ENCODE results near the gene ATG2A.

ATG2A gene

DNA sequence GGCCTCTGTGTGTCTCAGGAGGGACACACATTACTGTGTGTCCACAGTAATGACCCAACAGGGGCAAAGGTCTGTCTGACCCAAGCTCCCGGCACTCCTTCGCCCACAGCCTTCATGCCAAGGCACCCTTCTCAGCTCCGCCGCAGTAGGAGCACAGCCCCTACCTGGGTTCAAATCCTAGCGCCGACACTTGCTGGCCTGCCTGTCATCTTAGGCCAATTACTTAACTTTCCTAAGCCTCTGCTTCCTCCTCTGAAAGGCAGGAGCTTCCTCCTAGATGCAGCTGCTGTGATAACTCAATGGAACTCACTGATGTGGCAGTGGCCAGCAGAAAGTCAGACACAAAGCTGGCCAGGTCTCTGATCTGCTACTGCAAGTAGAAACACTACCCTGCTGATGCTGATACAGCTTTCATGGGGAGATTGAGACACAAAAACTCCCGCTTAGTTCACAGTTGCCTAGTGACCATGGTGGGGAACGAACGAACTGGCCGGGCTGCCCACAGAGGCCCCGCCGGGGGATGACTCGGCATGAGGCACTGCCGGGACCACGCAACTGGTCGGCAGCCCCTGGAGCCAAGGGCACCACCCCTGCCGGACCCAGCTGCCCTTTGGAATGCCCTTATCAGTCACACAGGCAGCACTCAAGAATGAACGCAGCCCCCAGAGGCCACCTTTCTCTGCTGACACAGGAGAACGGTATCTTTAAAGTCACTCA lies 46.7 kb downstream of the ATG2A start:
- ATAC-seq (no peak), DNase-seq (peak; percentile 46)

DNA sequence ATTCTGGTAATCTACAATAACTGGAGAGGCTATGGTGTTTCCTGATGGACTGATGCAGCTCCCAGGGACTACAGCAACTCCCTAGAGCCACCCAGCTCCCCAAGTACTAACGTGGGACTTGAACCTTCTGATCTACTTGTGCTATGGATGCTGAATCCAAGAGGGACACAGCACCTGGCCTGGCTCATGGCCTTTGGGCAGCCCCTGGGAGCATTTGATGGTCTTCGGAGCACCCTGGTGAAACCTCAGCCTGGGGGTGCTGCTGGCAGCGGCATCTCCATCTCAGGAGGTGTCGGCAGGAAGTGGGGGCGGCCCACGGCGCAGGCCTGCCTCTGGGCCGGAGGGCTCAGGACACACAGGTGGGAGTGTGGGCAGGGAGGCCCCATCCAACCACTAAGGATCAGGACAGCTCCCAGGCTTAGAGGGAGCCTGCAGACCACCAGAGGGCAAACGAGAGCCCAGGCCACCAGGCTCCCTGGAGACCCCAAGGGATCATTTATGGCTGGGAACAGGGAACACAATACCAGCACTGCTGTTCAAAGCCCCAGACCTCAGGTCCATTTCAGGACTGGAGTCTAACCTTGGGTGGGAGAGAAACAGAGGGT lies 47.3 kb downstream of the ATG2A start:
- DNase-seq (no peak), ATAC-seq (no peak)

DNA sequence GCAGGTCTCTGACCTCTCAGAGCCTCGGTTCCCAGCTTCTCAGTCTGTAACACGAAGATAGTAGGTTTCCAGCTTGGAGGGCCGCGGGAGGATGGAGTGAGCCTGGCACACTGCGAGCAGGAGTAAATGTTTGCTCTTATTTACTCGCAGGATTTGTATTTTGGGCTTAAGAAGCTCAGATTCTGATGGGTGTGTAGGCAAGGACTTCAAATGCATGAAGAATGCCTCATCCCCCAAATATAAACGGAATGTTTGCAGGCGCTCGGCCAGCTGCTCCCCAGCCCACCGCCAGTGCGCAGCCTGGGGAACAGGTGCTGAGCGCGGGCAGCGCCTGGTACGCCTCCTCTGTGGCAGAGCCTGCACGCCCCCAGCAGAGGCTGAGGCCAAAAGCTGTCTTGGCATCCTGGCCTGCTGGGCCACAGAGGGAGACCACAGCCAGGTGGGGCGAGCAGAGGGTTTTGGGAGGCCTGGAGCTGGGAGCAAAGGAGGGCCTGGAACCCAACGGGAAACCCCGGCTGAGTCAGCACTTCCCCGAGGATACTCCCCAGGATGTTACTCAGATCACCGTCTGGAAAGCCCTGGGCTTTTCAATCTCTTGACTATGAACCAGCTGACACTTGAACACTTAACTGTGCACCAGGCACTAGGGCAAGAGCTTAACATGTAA lies 48.0 kb downstream of the ATG2A start:
- ATAC-seq: peak; percentile 6
- DNase-seq: peak; percentile 58

DNA sequence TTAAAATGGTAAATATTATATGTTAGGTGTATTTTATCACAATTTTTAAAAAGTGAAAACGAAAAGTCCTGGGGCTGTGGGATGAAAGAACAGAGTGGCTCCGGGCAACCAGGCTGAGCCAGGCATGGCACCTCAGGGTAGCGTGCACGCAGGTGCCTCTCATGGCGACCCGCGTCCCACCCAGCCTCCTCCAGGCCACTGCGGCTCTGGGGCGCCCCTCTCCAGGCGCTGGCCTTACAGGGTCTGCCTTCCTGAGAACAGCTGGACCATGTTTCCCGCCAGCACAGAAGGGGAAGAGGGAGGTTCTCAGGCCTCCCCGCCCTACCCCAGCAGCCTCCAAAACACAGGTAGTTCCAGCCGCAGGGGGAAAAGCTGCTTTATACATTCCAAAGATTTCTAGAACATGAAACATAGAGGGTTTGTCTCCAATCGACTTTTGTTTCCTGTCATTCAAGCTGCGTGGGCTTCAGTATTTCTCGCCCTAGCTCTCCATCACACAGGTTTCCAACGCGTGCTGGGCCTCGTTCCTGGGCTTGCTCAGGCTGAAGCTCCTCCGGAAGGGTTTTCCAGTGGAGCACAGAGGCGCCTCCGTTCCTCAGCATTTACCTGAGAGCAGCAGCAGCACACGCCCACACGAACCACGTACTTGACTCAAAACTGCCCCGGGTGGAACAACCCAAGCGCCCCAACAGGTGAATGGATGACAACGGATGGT lies 49.1 kb downstream of the ATG2A start:
- DNase-seq: no peak
- no peak for ATAC-seq

DNA sequence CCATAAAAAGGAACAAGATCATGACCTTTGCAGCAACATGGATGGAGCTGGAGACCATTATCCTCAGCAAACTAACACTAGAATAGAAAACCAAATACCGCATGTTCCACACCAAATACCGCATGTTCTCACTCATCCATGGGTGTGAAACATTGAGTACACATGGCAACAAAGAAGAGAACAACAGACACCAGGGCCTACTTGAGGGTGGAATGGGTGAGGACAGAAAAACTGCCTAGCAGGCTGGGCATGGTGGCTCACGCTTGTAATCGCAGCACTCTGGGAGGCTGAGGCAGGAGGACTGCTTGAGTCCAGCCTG lies 50.9 kb downstream of the ATG2A start:
- no peak for DNase-seq
- no peak for ATAC-seq

DNA sequence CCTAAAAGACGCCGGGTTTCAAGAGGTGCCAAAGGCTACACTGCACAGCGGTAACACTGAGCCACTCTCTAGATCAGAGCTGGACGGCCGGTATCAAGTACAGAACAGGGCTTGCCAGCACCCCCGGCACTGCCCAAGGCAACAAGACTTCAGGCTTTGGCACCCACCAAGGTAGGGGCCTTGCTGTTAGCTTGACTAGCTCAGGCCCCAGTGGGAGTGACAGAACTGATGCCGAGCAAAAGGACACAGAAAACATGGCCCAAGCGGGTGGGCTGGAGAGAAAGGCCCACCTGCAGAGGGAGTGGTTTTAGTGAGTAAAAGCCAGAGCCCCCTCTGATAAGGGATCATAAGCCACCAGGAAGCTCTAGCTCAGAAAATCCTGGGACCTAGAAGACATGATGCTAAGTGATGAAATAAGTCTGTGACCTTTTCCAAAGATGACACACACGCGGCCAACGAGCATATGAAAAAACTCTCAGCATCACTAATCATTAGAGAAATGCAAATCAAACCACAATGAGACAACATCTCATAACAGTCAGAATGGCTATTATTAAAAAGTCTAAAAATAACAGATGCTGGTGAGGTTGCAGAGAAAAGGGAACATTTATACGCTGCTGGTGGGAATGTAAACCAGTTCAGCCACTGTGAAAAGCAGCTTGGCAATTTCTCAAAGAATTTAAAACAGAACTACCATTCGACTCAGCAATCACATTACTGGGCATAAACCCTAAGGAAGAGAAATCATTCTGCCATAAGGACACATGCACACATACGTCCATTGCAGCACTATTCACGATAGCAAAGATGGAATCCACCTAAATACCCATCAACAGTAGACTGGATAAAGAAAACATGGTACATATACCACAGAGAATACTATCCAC lies 51.5 kb downstream of the ATG2A start:
- ATAC-seq (peak; percentile 34), DNase-seq (peak; percentile 50)

DNA sequence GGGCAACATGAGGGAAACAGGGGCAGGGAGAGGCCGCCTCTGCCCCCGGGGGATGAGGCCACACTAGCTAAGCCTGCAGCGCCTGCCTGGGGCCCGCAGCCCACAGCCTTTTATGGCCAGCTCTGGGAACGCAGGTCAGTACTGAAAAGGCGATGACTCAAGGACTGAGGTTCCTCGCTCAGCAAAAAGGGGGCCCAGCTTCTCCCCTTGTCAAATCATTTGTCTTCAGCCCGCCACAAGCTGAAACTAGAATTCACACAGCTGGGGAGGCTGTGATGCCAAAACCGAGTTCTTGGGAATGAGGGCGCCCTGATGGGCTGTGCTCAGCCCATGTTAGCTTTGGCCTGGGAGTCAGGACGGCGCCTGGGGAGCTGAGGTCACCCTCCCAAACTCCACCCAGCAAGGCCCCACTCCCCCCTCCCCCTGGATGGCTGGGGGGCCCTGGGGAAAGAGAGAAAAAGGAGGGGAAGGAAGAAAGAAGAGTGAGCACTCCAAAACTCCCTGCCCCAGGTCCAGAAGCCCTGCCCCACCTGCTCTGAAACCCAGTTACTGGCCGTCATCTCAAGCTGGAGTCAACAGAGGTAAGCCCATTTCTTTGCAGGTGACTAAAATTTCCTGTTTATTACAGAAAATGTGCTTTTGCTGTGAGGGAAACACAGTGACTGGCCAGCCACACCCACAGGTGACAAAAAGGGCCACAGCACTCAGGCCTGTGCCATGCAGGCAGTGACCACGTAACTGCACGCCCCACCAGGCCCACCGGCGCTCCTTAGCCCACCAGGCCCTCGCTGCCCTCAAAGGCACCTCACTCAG lies 52.3 kb downstream of the ATG2A start:
- DNase-seq (peak; percentile 79), ATAC-seq (peak; percentile 67)

DNA sequence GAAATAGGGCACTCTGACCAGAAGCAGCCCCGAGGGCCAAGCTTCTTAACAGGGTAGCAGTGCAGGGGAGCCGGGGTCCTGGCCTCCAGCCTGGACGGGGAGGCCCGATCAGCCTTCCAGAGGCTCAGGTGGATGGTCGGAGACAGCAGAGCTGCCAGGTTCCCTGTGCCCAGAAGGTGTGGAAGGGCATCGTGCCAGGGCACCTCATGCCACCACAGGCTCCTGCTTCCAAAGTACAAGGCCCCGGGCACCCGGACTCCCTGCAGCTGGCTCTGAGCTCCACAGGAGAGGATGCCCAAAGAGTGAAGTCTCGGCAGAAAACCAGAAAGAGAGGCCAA lies 52.9 kb downstream of the ATG2A start:
- DNase-seq (no peak), ATAC-seq (no peak)

DNA sequence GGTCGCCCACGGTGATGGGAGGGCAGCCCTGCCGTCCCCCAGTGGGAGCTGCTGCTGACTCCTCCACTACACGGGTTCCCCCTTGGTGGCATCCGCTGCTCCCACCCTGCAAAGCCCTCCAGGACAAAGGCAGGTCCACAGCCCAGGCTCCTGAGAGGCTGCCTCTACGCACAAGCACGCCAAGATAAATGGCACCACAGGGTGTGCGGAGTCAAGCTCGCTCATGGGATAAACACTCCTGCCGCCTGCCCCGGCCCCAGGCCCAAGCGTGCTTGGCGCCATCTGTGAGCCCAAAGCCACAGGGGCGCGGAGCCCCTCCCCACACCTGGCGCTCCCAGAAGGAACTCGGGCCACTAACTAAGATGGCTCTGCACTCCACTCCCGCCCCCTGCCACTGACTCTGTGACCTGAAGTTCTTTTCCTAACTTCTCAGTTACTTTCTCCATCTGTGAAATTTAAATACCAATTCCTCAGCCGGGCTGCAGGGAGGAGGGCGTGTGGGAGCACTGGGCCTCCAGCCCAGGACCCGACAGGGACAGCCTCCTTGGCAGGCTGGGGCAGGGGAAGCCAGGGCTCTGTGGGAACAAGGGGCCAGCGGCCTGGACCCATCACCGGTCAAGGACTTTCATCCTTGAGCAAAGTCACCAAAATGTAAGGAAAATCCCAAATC lies 53.5 kb downstream of the ATG2A start:
- DNase-seq: no peak
- no peak for ATAC-seq

DNA sequence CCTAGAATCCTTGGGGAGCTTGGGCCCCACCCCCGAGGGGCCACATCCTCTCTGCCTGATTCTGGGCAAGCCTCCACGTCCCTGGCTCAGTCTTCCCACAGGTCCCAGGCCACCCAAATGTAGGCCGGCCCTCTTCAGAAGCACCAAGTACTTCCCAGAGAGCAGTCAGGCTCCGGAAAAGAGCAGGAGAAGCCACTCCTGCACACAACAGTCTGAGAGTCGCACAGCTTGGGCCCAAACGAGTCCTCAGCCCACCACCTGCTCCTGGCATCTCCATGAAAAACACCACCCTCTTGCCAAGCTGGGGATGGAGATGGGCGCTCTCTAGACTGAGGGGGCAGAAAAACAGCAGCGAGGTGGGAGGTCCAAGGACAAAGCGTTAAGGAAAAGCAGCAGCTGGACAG lies 54.0 kb downstream of the ATG2A start:
- DNase-seq: no peak
- ATAC-seq: no peak

DNA sequence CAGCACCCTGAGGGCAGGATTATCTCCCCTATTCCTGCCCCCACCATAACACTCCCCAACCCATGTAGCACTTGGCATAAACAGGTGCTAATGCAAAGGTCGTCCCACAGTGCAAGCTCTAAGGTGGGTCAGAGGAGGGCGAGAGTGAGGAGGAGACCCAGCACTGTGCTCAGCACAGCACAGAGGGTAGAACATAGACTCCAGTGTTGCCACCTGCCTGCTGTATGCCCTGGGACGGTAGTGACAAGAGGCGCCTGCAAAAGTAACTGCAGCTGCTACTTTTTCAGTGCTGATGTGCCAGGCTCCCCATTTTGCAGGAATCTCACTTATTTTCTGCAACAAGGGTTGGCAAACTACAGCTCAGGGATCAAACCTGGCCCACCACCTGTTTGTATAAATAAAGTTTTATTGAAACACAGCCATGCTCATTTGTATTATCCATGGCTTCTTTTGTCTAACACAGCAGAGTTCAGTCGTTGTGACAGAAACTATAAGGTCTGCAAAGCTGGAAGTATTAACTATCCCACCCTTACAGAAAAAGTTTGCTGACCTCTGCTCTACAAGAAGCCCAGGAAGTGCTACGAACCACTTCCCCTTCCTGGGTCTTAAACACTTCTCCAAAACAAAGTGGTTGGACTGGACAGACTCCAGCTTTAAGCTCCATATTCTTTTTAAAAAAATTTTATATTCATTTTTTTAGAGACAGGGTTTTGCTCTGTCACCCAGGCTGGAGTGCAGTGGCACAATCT lies 55.6 kb downstream of the ATG2A start:
- ATAC-seq (no peak), DNase-seq (no peak)

DNA sequence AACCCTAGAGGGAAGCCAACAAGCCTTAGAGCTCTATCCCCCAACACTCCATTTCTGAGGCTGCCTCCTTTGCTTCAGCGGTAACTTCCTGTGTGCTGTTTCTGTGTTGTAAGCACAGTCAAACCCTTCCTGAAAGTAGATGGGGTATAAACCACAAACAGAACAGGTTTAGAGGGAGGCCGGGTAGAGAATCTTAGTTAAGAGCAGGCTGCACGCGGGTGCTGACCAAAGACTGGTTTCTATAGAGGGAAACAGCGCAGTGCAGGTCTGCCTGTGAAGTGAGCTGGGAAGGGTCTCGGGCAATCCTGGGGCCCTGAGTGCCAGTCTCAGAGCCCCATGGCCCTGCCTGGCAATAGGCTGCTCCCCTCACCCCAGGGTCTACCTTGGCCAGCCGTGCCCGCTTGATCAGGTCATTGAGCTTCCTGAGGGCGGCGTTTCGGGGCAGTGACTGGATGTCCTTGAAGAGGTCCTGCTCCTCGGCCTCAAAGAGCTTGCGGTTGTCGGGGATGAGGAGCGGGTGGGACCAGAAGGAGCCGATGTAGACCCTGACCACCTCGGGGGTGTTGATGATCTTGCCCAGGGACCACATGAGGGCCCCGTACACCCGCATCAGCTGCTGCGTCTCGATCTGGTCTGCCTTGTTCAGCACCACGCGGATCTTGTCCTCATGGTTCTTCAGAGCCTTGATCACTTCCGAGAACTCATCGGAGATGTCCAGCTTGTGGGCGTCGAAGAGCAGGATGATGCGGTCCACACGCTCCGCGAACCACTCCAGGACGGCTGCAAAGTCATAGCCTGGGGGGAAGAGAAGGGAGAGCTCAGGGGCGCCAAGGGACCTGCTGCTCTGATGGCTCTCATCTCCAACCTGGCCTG lies 57.2 kb downstream of the ATG2A start:
- peak; percentile 70 for DNase-seq
- peak; percentile 66 for ATAC-seq

DNA sequence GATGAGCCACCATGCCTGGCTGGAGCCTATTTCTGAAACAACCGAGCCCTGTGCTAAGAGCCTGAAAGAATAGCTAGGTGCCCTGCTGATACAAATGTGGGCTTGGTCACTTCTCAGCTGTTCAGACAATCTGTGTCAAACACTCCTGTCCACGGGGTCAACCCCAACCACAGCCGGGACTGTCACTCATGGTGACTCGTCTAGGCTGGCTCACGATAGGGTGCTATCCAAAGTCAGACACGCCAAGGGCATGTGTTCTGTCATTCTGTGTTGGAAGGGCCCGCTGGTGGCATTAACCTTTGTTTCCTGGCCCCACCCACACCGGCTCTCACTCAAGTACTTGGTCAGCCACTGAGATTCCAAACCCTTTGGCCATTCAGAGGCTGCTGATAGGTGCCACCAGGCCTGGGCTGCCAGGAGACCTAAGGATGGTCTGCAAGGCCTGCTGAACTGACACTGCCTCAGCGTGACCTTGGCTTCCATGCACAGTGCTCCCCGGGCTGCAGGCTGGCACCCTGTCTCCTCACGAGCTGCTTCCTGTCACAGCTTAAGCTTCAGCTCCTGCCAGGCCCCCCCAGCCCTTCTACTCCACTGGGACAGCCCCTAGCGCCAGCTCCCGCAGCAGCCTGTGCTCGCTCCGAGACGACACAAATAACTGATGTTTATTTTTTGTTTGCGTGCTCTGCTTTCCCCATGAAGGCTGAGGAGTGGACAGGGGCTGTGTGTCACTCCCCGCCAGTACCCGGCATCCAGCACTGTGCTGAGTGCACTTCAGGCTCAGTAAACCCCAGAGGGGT lies 58.3 kb downstream of the ATG2A start:
- peak; percentile 72 for DNase-seq

DNA sequence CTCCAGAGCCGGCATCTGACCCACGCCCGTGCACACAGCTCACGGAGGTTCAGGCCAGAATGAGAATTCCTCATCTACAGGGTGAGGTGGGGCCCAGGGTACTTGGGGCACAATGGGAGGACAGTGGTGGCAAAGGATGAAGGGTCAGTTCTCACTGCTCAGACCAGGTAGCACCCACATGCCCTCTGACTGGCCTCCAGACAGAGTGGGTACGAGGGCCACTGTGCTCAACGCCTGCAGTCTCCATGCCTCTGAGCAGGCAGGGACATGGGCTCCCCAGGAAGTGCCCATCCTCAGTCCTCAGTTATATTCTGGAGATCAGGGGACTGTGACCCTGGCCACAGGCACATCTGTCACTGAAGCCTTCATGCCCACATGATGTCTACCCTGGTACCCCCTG lies 59.5 kb downstream of the ATG2A start:
- DNase-seq: no peak
- no peak for ATAC-seq

More for the DNA sequence above, 58.3 kb downstream of the ATG2A start:
- peak; percentile 48 for ATAC-seq

DNA sequence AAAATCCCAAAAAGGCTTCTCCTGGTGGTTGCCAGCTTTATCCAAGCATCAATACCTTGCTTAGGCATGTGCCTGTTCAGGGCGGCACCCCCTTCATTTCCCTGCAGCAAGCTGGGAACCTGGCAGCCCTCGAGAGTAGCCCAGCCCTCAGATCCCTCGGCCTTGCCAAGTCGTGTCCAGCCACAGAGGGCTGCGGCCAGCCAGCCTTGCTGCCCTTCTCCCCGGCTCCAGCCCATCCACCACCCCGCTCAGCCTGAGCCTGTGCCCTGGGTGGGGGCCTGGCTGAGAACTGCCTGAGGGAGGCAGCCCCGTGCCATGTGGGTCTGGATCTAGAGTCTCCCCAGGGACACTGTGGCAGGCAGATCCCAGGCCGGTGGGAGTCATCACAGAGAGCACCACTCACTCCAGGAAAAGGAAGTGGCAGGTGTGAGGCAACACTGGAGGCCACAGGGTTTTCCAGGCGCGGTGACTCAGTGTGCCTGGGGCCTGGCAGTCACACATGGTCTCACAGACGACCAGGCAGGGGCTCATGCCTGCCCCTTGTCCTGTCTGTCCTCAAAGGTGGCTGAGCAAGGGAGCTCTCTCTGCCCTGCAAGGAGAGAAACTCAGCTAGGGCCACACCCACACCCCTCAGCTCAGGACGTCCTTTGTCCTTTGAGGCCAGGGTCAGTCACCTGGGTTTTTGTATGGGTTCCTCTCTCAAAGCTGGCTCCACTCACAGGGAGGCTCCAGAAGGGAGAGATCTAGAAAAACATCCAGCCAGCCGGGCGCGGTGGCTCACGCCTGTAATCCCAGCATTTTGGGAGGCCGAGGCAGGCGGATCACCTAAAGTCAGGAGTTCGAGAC lies 60.4 kb downstream of the ATG2A start:
- DNase-seq: peak; percentile 83

DNA sequence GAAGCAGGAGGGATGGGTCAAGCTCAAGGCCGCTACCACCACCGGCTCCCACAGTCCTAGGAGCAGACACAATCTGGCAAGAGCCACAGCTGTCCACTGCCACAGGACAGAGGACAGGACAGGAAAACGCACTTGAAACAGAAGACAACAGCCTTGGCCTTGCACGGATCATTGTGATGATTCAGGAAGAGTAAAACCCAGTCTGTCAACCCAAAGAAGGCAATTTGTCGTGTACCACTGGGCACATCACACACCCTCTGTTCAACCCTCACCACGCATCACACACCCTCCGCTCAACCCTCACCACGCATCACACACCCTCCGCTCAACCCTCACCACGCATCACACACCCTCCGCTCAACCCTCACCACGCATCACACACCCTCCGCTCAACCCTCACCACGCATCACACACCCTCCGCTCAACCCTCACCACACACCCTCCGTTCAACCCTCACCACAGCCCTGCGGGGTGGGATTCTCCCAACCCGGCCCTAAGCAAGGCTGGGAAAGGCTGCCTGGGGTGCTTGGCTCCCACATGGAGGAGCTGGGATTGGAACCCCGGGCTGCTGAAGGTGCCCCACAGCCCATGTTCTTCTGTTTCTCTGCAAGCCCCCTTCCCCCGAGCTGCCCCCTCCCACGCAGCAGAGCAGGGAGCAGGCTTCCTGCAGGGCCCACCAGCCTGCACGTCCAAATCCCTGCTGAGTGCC lies 61.3 kb downstream of the ATG2A start:
- no peak for ATAC-seq
- DNase-seq: no peak

More for the DNA sequence above, 60.4 kb downstream of the ATG2A start:
- ATAC-seq: peak; percentile 45

Data from stimulated activated naive CD8-positive, alpha-beta T cell treated with anti-CD3 and anti-CD28 coated beads, Interleukin-15, Interleukin-2, amounts not matched to agents 100 U/mL and 50 U/mL, for 24 hours (primary cell).